Epithelial cell of esophagus (primary cell): ENCODE data around the gene HECTD4.
A peak's percentile ranks its signal among the peaks of the same experiment; 100 is the strongest.
"Not testable (repeated sequence)": the region's sequence is repeated elsewhere in the genome, so short reads cannot be mapped to it uniquely, and the experiment has no call there.

Experiments used
- DNase-seq: peaks from one replicate; pipeline ENCODE4 v3.0.0; 2010; ENCODE audit warnings: low read depth
- H3K4me3 ChIP-seq: 2 replicates; pipeline ENCODE4 v1.5.1; 2011; ENCODE audit warnings: mild to moderate bottlenecking, low read length, control low read depth
- TF ChIP-seq, protein P1 (sequence below): IDR thresholded peaks from 2 replicates; pipeline ENCODE4 v1.5.1; 2011; ENCODE audit warnings: low read depth, mild to moderate bottlenecking, low read length, control low read depth, inconsistent platforms; ENCODE audit not compliant: insufficient read depth; ENCODE audit errors: missing control alignments

The HECTD4 gene

GRCh38 chr12:112353393-112353792, 28.8 kb downstream of the HECTD4 start:
- peak; percentile 57 for DNase-seq
- no peak overlapping the region for H3K4me3 ChIP-seq
- TF ChIP-seq, protein P1, sequence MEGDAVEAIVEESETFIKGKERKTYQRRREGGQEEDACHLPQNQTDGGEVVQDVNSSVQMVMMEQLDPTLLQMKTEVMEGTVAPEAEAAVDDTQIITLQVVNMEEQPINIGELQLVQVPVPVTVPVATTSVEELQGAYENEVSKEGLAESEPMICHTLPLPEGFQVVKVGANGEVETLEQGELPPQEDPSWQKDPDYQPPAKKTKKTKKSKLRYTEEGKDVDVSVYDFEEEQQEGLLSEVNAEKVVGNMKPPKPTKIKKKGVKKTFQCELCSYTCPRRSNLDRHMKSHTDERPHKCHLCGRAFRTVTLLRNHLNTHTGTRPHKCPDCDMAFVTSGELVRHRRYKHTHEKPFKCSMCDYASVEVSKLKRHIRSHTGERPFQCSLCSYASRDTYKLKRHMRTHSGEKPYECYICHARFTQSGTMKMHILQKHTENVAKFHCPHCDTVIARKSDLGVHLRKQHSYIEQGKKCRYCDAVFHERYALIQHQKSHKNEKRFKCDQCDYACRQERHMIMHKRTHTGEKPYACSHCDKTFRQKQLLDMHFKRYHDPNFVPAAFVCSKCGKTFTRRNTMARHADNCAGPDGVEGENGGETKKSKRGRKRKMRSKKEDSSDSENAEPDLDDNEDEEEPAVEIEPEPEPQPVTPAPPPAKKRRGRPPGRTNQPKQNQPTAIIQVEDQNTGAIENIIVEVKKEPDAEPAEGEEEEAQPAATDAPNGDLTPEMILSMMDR: no peak

GRCh38 chr12:112352921-112353320, 29.3 kb downstream of the HECTD4 start:
- TF ChIP-seq, protein P1: no peak
- DNase-seq: peak; percentile 40
- no peak overlapping the region for H3K4me3 ChIP-seq

- DNase-seq: no peak
- TF ChIP-seq, protein P1: no peak
- no peak overlapping the region for H3K4me3 ChIP-seq
Measured at GRCh38 chr12:112350593-112351592, 31.3 kb downstream of the HECTD4 start.

GRCh38 chr12:112349431-112349830, 32.8 kb downstream of the HECTD4 start:
- TF ChIP-seq, protein P1: no peak
- no peak overlapping the region for H3K4me3 ChIP-seq
- no peak for DNase-seq

DNA sequence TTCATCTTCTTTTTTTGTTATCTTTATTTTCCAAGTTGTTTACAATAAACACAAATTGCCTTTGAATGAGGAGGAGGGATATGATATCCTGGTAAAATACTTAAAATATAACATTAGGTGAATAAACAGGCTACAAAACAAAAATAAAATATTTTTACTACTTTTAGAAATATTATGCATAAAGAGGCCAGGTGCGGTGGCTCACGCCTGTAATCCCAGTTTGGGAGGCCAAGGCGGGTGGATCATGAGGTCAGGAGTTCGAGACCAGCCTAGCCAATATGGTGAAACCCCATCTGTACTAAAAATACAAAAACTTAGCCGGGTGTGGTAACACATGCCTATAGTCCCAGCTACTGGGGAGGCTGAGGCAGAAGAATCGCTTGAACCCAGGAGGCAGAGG, 33.3 kb downstream of the HECTD4 start:
- DNase-seq, H3K4me3 ChIP-seq: not testable (repeated sequence)

DNA sequence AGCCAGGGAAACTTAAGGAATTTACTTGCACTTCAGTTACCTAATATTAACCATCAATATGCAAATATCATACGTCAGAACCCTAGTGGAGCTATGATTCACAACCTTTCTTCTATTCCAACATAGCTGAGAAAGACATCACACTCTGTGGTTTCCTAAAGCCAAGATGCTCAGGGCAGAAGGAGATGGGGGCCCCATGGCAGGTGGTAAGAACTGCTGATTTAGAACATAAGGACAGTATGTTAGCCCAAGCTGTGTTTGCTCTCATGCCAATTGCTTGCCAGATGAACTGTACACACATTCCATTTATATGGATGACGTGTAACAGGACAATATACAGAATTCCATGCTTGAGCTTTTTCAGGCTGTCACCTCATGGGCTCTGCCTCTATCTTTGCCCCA, 34.6 kb downstream of the HECTD4 start:
- peak; percentile 50 for DNase-seq
- TF ChIP-seq, protein P1: no peak
- H3K4me3 ChIP-seq: no peak overlapping the region

DNA sequence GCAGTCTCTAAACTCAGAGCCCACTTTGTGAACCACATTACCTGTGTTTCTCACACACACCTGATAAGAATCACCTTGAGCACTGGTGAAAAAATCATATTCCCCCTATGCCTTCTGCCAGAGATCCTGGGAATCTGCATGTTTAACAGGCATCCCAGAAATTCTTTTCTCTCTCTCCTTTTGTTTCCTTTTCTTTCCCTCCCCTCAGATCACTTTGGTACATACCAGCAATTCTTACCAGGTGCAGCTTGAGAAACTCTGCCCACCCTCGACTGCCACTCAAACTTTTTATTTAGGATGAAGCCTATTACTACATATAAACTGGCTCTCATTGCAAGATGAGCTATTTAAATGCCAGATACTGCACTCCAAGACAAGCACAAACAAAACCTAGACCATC, 36.0 kb downstream of the HECTD4 start:
- no peak for DNase-seq
- TF ChIP-seq, protein P1: no peak
- H3K4me3 ChIP-seq: no peak overlapping the region
